ENCODE measurements around the gene ERAL1. TPM values are rescaled to one million over a fixed set of nuclear protein-coding genes. Genes with fewer than 3 reads are reported as not detected.
A peak's percentile ranks its signal among the peaks of the same experiment; 100 is the strongest.

The ERAL1 gene
- total and polyA plus RNA-seq, 2 of the 13 experiments (the other 11 are each of a cell fraction or from before 2014, with no cell fraction given) = 46.9 to 72.2 TPM

DNA sequence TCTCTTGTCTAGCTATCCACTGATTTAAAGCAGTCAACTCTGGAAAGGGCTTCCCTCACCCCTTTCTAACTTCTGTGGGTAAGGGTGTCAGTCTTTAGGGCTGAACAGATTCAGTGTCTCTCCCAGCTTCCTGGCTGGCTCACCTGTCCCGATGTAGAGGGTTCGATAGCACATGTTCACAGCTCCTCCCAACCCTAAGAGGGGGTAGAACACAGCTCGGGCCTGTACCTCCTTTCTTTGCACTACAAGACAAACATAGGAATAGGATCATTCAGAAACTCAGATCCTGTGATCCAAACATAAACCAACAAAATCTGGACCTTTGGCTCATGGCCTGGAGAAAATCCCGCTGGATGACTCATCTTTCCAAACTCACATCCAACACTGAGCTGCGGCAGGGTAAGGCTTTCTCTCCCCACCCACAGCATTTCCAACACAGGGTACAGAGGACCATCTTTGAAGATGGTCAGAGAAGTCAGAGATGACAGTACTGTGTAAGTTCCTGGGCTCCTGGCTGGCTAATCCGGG, 53.9 kb downstream of the ERAL1 start (continued):
- TF ChIP-seq, protein P1, sequence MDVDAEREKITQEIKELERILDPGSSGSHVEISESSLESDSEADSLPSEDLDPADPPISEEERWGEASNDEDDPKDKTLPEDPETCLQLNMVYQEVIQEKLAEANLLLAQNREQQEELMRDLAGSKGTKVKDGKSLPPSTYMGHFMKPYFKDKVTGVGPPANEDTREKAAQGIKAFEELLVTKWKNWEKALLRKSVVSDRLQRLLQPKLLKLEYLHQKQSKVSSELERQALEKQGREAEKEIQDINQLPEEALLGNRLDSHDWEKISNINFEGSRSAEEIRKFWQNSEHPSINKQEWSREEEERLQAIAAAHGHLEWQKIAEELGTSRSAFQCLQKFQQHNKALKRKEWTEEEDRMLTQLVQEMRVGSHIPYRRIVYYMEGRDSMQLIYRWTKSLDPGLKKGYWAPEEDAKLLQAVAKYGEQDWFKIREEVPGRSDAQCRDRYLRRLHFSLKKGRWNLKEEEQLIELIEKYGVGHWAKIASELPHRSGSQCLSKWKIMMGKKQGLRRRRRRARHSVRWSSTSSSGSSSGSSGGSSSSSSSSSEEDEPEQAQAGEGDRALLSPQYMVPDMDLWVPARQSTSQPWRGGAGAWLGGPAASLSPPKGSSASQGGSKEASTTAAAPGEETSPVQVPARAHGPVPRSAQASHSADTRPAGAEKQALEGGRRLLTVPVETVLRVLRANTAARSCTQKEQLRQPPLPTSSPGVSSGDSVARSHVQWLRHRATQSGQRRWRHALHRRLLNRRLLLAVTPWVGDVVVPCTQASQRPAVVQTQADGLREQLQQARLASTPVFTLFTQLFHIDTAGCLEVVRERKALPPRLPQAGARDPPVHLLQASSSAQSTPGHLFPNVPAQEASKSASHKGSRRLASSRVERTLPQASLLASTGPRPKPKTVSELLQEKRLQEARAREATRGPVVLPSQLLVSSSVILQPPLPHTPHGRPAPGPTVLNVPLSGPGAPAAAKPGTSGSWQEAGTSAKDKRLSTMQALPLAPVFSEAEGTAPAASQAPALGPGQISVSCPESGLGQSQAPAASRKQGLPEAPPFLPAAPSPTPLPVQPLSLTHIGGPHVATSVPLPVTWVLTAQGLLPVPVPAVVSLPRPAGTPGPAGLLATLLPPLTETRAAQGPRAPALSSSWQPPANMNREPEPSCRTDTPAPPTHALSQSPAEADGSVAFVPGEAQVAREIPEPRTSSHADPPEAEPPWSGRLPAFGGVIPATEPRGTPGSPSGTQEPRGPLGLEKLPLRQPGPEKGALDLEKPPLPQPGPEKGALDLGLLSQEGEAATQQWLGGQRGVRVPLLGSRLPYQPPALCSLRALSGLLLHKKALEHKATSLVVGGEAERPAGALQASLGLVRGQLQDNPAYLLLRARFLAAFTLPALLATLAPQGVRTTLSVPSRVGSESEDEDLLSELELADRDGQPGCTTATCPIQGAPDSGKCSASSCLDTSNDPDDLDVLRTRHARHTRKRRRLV (CRISPR knock-in tag; IDR thresholded peaks at IDR 0.05) = no peak
- peak; percentile 28 for TF ChIP-seq XRCC5 (optimal IDR thresholded peaks at IDR 0.05; ENCODE audit: low read length)
- TF ChIP-seq YEATS2 (CRISPR knock-in tag; IDR thresholded peaks at IDR 0.05; ENCODE audit: borderline replicate concordance) = peak; percentile 33; the same call in 1 of the 2 replicates
- TF ChIP-seq, protein P2, sequence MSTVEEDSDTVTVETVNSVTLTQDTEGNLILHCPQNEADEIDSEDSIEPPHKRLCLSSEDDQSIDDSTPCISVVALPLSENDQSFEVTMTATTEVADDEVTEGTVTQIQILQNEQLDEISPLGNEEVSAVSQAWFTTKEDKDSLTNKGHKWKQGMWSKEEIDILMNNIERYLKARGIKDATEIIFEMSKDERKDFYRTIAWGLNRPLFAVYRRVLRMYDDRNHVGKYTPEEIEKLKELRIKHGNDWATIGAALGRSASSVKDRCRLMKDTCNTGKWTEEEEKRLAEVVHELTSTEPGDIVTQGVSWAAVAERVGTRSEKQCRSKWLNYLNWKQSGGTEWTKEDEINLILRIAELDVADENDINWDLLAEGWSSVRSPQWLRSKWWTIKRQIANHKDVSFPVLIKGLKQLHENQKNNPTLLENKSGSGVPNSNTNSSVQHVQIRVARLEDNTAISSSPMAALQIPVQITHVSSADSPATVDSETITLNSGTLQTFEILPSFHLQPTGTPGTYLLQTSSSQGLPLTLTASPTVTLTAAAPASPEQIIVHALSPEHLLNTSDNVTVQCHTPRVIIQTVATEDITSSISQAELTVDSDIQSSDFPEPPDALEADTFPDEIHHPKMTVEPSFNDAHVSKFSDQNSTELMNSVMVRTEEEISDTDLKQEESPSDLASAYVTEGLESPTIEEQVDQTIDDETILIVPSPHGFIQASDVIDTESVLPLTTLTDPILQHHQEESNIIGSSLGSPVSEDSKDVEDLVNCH (CRISPR knock-in tag; IDR thresholded peaks at IDR 0.05) = no peak
- TF ChIP-seq, protein P3, sequence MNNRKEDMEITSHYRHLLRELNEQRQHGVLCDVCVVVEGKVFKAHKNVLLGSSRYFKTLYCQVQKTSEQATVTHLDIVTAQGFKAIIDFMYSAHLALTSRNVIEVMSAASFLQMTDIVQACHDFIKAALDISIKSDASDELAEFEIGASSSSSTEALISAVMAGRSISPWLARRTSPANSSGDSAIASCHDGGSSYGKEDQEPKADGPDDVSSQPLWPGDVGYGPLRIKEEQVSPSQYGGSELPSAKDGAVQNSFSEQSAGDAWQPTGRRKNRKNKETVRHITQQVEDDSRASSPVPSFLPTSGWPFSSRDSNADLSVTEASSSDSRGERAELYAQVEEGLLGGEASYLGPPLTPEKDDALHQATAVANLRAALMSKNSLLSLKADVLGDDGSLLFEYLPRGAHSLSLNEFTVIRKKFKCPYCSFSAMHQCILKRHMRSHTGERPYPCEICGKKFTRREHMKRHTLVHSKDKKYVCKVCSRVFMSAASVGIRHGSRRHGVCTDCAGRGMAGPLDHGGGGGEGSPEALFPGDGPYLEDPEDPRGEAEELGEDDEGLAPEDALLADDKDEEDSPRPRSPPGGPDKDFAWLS (CRISPR knock-in tag; IDR thresholded peaks at IDR 0.05; ENCODE audit: borderline replicate concordance) = no peak
- TF ChIP-seq ZNF331 (CRISPR knock-in tag; IDR thresholded peaks at IDR 0.05) = 0 out of 2 replicates have a peak, but pooled peaks have one; percentile 33
- TF ChIP-seq, protein P4, sequence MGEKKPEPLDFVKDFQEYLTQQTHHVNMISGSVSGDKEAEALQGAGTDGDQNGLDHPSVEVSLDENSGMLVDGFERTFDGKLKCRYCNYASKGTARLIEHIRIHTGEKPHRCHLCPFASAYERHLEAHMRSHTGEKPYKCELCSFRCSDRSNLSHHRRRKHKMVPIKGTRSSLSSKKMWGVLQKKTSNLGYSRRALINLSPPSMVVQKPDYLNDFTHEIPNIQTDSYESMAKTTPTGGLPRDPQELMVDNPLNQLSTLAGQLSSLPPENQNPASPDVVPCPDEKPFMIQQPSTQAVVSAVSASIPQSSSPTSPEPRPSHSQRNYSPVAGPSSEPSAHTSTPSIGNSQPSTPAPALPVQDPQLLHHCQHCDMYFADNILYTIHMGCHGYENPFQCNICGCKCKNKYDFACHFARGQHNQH (CRISPR knock-in tag; IDR thresholded peaks at IDR 0.05) = 0 out of 2 replicates have a peak, but pooled peaks have one; percentile 18
- no peak for TF ChIP-seq CEBPG (CRISPR knock-in tag; IDR thresholded peaks at IDR 0.05)
- peak; percentile 86 for TF ChIP-seq JUND (CRISPR knock-in tag; IDR thresholded peaks at IDR 0.05)
- 0 out of 2 replicates have a peak, but pooled peaks have one; percentile 27 for TF ChIP-seq FOXA3 (CRISPR knock-in tag; IDR thresholded peaks at IDR 0.05)
- TF ChIP-seq FOSL2 (CRISPR knock-in tag; IDR thresholded peaks at IDR 0.05) = peak; percentile 97
- TF ChIP-seq FOXA1 (IDR thresholded peaks at IDR 0.05) = no peak
- TF ChIP-seq FOXA1 (CRISPR knock-in tag; IDR thresholded peaks at IDR 0.05) = peak; percentile 11; the same call in 1 of the 2 replicates
- TF ChIP-seq MED13 (CRISPR knock-in tag; IDR thresholded peaks at IDR 0.05) = no peak
- TF ChIP-seq ZNF33A (CRISPR knock-in tag; IDR thresholded peaks at IDR 0.05; ENCODE audit: borderline replicate concordance) = no peak
- 0 out of 2 replicates have a peak, but pooled peaks have one; percentile 18 for TF ChIP-seq SP5 (CRISPR knock-in tag; IDR thresholded peaks at IDR 0.05; ENCODE audit: borderline replicate concordance, low read depth)
- 0 out of 2 replicates have a peak, but pooled peaks have one; percentile 41 for TF ChIP-seq CC2D1A (CRISPR knock-in tag; IDR thresholded peaks at IDR 0.05)
- TF ChIP-seq ATF7 (IDR thresholded peaks at IDR 0.05) = no peak
- TF ChIP-seq ATF7 (CRISPR knock-in tag; IDR thresholded peaks at IDR 0.05) = no peak
- TF ChIP-seq RFXAP (CRISPR knock-in tag; IDR thresholded peaks at IDR 0.05; ENCODE audit: borderline replicate concordance) = 0 out of 2 replicates have a peak, but pooled peaks have one; percentile 30
- peak; percentile 59; the same call in 1 of the 2 replicates for TF ChIP-seq ZNF605 (CRISPR knock-in tag; IDR thresholded peaks at IDR 0.05)
- TF ChIP-seq JUNB (CRISPR knock-in tag; IDR thresholded peaks at IDR 0.05; ENCODE audit: borderline replicate concordance) = peak; percentile 25; the same call in 1 of the 2 replicates

Data from HepG2 (cell line).